ENCODE data around the gene ZNF354C.

GRCh38 chr5:179080724-179081123 is 20.6 kb downstream of the ZNF354C start:
- TF ChIP-seq CTCF (IDR thresholded peaks at IDR 0.05): no peak
- no peak for TF ChIP-seq POLR2A (IDR thresholded peaks at IDR 0.05)
